ENCODE measurements around the gene RAB6A.
A peak's percentile ranks its signal among the peaks of the same experiment; 100 is the strongest.

The RAB6A gene

DNA sequence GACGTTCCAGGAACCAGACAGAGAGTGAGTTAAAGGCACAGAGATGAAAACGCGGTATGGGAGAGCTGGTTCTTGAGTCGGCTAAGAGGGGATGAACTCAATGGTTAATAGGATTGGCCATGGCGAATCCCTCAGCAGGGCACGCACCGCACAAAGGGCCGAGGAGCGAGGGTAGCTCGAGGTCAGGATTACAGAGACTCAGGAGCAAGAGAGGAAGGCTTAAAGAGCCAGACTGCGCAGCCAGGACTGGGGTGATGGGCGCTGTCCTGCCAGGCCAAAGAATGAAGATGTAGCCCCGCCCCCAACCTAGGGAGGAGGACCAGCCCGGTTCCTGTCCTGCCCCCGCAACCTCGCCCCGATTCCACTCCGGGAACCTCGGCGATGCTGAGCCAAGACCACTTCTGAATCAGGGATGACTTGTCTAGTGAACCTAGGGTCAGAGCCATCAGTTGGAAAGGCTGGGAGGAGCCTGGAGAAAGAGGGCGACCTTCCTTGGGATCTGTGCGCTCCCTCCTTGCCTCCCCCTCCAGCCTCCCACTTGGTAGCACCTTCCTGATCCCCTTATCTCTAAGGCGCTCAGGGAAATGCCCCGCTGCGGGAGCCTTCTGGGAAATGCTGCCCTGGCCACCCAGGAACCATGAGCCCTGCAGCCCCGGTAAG lies 114.8 kb downstream of the RAB6A start, which contains the start of gene PLEKHB1:
TSS of gene PLEKHB1 (plus strand) at position 610 of the 660 bp plus-strand sequence. CDS start at position 638, 28 bp downstream.
- no peak within 1 kb of the TSS for H3K27ac Mint-ChIP-seq

DNA sequence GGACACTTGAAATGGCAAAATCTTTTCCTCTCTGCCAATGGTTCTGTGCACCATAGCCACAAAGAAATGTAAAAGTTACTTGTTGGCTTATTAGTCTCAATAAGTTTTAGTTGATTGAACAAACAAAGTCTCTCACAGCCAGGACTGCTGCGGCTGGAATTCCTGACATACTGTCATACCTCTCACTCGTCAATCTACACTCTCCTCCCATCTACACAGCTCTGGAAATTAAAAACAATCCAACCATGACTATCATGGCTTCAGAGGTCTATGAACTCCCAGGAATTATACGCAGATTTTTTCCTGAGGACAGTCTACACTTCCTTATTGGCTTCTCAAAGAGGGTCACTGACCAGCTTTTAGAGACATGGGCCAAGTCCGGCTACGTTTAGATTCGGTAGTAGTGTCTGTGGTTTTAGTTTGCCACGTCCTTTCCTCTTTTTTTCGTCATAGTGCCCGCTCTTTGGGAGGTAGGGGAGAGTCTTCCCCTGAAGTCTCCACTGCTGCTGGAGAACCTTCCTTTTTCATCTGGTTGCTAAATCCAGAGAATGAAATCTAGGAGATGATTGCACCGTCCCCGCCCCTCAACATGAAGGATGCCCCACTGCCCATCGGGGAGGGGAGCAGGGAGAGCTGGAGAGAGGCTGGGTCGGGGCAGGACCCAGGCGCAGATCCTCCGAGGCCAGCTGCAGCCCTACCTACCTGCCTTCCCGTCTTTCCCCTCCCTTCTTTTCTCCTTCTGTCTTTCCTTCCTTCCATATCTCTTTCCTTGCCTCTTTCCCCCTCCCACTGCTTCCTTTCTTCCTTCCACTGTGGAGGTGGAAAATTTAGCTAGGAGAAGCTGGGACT lies 115.5 kb downstream of the RAB6A start:
- Mint-ChIP-seq H3K27ac (no peak overlapping the region), H3K36me3 (ENCODE audit: low read depth) (no peaks in the 10 kb centered on the region), H3K4me1 (ENCODE audit: low read depth) (peaks cover 18% of the 10 kb centered on the region), H3K4me3 (no peak overlapping the region), H3K9me3 (no peaks in the 10 kb centered on the region), H3K27me3 (no peaks in the 10 kb centered on the region)

More for the DNA sequence above, 114.8 kb downstream of the RAB6A start, which contains the start of gene PLEKHB1:
- H3K4me1 Mint-ChIP-seq (ENCODE audit: low read depth): peaks cover 15% of the 10 kb centered on the region
- H3K27me3 Mint-ChIP-seq: no peaks in the 10 kb centered on the region
- H3K9me3 Mint-ChIP-seq: no peaks in the 10 kb centered on the region
- H3K36me3 Mint-ChIP-seq (ENCODE audit: low read depth): no peaks in the 10 kb centered on the region
- peak within 1 kb of the TSS; percentile 74 for H3K4me3 Mint-ChIP-seq

DNA sequence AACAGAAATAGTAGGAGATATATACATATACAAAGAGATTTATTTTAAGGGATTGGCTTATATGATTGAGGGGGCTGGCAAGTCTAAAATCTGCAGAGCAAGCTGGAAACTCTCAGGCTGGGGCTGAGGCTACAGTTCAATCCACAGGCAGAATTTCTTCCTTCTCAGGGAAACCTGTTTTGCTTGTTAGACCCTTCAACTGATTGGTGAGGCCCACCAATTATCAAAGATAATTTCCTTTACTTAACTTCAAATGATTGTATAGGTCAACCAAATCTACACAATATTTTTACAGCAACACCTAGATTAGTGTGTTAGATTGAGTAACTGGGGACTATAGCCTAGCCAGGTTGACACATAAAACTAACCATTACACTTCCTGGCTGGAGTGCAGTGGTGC lies 119.2 kb downstream of the RAB6A start:
- Mint-ChIP-seq H3K27ac (no peak overlapping the region), H3K9me3 (no peaks in the 10 kb centered on the region), H3K4me3 (no peak overlapping the region), H3K36me3 (ENCODE audit: low read depth) (no peaks in the 10 kb centered on the region), H3K27me3 (no peaks in the 10 kb centered on the region), H3K4me1 (ENCODE audit: low read depth) (peaks cover 7% of the 10 kb centered on the region)

DNA sequence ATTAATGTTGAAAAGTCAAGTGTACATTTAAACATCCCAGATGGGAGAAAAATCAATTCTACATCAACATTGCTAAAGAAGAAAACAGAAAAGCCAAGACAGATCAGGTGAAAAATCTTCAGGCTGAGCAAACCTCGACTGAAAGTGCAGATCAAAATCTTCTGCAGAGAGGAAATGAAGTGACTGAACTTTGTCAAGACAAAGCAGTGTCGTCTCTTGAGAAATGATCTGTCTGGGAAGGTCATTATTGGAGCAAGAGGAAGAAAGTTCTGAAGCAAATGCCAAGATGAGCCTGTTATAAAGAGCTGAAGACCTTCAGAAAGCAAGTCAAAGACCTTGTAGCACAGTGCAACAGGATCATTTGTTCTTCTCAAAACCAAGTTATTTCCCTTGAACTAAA lies 120.3 kb downstream of the RAB6A start:
- no peaks in the 10 kb centered on the region for H3K27me3 Mint-ChIP-seq
- H3K4me1 Mint-ChIP-seq (ENCODE audit: low read depth): peaks cover 6% of the 10 kb centered on the region
- no peak overlapping the region for H3K4me3 Mint-ChIP-seq
- no peaks in the 10 kb centered on the region for H3K36me3 Mint-ChIP-seq (ENCODE audit: low read depth)
- no peak overlapping the region for H3K27ac Mint-ChIP-seq
- no peaks in the 10 kb centered on the region for H3K9me3 Mint-ChIP-seq

DNA sequence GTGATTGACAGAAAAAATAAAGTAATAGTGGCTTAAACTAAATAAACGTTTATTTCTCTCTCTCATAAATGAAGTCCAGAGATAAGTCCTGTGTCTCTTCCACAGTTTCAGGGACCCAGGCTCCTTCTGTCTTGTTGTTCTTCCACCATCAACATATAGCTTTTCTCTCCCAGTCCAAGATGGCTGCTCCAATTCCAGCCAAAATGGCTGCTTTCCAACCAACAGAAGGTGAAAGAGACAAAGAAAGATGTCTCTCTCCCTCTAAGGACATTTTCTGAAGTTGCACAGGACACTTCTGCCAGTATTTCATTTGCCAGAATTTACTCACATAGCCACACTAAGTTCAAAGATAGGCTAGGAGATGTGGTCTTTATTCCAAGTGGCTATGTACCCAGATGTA lies 123.9 kb downstream of the RAB6A start:
- peaks cover 6% of the 10 kb centered on the region for H3K4me1 Mint-ChIP-seq (ENCODE audit: low read depth)

DNA sequence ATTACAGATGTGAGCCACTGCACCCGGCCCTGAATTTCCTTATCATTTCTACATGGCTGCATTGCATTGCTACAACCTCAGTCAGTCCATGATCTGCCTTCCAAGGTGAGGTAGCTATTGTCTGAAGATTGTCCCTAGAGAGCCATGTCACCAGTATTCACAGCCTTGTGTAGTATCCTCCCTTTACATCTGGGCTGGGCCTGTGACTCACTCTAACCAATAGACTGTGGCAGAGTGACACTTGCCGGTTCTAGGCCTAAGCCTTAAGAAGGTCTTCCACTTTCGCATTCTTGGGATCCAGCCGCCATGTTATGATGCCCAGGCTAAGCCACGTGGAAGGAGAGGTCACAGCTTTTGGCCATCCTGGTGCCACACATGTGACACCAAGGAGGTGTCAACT lies 124.6 kb downstream of the RAB6A start:
- Mint-ChIP-seq H3K4me1 (ENCODE audit: low read depth) (peaks cover 6% of the 10 kb centered on the region), H3K27ac (no peak overlapping the region), H3K27me3 (no peaks in the 10 kb centered on the region), H3K4me3 (no peak overlapping the region), H3K36me3 (ENCODE audit: low read depth) (no peaks in the 10 kb centered on the region), H3K9me3 (no peaks in the 10 kb centered on the region)

More for the DNA sequence above, 123.9 kb downstream of the RAB6A start:
- H3K4me3 Mint-ChIP-seq: no peak overlapping the region
- H3K36me3 Mint-ChIP-seq (ENCODE audit: low read depth): no peaks in the 10 kb centered on the region
- no peaks in the 10 kb centered on the region for H3K9me3 Mint-ChIP-seq
- no peak overlapping the region for H3K27ac Mint-ChIP-seq
- H3K27me3 Mint-ChIP-seq: no peaks in the 10 kb centered on the region

DNA sequence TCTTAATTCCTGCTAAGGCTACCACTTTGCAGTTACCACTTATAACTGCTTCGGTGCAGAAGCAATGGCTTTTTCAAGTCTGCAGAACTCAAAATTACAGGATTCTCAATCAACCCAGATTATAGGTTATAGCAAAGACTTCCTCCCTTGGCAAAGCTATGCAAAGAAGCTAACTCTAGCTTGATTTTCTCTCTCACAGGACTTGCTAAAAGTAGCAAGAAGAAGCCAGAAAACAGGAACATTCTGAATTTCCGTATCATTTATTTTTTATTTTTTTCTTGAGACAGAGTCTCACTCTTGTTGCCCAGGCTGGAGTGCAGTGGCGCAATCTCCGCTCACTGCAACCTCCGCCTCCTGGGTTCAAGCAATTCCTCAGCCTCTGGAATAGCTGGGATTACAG lies 125.2 kb downstream of the RAB6A start:
- H3K27me3 Mint-ChIP-seq: no peaks in the 10 kb centered on the region
- peaks cover 6% of the 10 kb centered on the region for H3K4me1 Mint-ChIP-seq (ENCODE audit: low read depth)
- no peak overlapping the region for H3K27ac Mint-ChIP-seq
- no peak overlapping the region for H3K4me3 Mint-ChIP-seq
- no peaks in the 10 kb centered on the region for H3K9me3 Mint-ChIP-seq
- no peaks in the 10 kb centered on the region for H3K36me3 Mint-ChIP-seq (ENCODE audit: low read depth)

DNA sequence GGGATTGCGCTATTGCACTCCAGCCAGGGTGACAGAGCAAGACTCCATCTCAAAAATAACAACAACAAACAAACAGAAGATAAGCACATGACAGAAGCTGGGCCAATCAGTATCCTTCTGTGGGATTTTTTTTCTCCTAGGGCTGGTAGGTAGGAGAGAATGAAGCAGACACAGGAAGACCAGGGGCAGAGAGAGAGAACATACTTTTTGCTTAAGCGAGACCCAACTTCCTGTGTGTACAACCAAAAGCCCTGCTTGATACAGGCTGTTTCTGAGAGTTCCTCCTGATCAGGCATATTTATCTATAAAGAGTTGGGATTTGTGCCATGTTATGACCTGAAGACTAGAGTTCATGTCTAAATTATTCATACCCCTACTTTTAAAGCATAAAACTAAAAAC lies 126.9 kb downstream of the RAB6A start:
- no peaks in the 10 kb centered on the region for H3K4me1 Mint-ChIP-seq (ENCODE audit: low read depth)
- no peak overlapping the region for H3K4me3 Mint-ChIP-seq
- H3K9me3 Mint-ChIP-seq: no peaks in the 10 kb centered on the region
- no peak overlapping the region for H3K27ac Mint-ChIP-seq
- H3K27me3 Mint-ChIP-seq: no peaks in the 10 kb centered on the region
- H3K36me3 Mint-ChIP-seq (ENCODE audit: low read depth): no peaks in the 10 kb centered on the region

DNA sequence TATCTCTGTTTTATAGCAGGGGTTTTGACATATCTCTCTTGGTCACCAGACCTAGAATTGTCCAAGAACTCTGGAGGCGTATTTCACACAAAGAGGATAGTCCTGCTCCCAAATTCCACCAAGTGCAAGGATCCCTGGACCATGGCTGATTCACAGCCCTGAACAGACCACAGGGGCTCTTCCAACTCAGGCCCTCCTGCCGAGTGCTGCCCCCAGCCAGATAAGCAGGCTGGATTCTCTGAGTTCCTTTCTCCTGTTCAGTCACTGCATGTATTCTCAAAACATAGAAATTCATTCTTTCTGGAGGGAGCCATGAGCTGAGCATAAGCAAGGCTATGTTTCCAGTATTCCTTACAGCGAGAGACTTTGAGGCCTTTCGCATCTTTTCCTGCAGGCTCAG lies 127.9 kb downstream of the RAB6A start:
- H3K36me3 Mint-ChIP-seq (ENCODE audit: low read depth): no peaks in the 10 kb centered on the region
- no peak overlapping the region for H3K27ac Mint-ChIP-seq
- H3K9me3 Mint-ChIP-seq: no peaks in the 10 kb centered on the region
- no peak overlapping the region for H3K4me3 Mint-ChIP-seq
- no peaks in the 10 kb centered on the region for H3K27me3 Mint-ChIP-seq
- H3K4me1 Mint-ChIP-seq (ENCODE audit: low read depth): no peaks in the 10 kb centered on the region

DNA sequence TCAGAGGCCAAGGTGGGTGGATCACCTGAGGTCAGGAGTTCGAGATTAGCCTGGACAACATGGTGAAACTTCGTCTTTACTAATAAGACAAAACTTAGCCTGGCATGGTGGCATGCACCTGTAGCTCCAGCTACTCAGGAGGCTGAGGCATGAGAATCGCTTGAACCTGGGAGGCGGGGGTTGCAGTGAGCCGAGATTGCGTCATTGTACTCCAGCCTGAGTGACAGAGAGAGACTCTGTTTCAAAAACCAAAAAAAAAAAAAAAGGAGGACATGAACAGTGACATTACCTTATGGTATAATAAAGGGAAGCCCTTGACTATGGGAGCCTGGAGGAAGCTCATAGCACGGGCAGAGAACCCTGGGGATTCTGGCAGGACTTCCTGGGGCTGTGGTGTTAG lies 131.0 kb downstream of the RAB6A start:
- Mint-ChIP-seq H3K9me3 (no peaks in the 10 kb centered on the region), H3K4me3 (no peak overlapping the region), H3K27me3 (no peaks in the 10 kb centered on the region), H3K27ac (no peak overlapping the region), H3K36me3 (ENCODE audit: low read depth) (no peaks in the 10 kb centered on the region), H3K4me1 (ENCODE audit: low read depth) (no peaks in the 10 kb centered on the region)

DNA sequence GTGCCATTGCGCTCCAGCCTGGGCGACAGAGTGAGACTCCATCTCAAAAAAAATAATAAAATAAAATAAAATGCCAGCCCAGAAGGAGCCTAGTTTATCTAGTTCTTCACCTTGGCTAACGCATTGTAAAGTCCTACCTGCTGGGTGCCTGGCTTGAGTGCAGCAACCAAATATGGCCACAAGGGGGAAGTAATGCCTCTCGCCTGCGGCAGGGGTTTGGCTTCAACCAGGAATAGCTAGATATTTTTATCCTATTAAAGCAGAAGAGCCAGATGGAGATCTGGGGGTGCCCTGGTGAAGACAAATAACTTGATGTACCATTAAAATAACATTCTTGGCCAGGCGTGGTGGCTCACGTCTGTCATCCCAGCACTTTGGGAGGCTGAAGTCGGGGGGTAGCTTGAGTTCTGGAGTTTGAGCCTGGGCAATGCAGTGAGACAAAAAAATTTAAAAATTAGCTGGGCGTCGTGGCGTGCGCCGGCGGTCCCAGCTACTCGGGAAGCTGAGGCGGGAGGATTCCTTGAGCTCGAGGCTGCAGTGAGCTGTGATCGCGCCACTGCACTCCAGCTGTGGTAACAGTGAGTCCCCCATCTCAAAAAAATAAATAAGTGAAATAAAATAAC lies 135.1 kb downstream of the RAB6A start:
- Mint-ChIP-seq H3K27me3 (peaks cover 14% of the 10 kb centered on the region), H3K27ac (no peak overlapping the region), H3K4me3 (no peak overlapping the region), H3K4me1 (ENCODE audit: low read depth) (no peaks in the 10 kb centered on the region), H3K9me3 (no peaks in the 10 kb centered on the region), H3K36me3 (ENCODE audit: low read depth) (no peaks in the 10 kb centered on the region)

Measured in stimulated activated naive CD8-positive, alpha-beta T cell treated with anti-CD3 and anti-CD28 coated beads, Interleukin-15, Interleukin-2, amounts not matched to agents 100 ng/mL and 50 ng/mL, for 24 hours (primary cell).